LNCAP (cell line): ENCODE measurements around the gene FOXP2.

Experiments
- CTCF ChIP-seq: fragments of 450-650 bp; IDR thresholded peaks from 2 replicates; pipeline ENCODE4 v1.5.1; 2017; ENCODE audit warnings: mild to moderate bottlenecking

FOXP2 gene

DNA sequence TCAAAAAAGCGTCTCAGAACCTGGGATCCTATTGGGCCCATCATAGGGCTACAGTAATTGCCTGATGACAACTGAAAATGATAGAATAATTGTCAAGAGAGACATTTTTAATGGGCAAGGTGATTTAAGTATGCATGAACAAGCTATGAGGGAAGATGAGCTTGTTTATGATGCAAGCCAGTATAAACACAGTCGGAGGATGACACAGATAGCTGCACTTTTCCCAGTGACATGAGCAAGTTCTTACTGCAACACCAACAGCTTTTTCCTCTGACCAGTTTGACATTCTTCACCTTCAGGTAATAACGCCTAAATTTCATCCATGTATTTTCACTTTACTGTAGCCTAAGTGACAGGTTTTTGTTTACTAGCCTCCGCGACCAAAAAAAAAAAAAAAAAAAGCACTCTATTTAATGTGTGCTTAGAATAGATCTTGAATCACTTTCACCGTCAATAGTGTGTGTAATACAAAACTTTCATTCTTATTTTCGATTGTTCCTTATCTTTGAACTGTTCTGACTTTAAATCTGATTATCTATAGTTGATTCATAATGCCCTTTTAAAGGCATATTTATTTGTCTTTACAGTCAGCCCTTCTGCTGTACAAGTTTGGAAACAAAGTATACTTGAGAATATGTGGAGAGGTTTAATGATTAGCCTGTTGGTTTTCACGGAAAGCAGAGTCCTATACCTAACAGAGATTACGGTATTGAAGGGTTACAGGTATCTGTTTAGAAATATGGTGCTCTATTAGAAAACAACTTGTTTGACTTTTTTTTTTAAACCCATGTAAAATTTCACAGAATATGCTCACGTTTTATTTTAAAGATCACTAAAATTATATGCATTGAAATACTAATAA, 1.7 kb downstream of the FOXP2 start:
- no peak for TF ChIP-seq CTCF

DNA sequence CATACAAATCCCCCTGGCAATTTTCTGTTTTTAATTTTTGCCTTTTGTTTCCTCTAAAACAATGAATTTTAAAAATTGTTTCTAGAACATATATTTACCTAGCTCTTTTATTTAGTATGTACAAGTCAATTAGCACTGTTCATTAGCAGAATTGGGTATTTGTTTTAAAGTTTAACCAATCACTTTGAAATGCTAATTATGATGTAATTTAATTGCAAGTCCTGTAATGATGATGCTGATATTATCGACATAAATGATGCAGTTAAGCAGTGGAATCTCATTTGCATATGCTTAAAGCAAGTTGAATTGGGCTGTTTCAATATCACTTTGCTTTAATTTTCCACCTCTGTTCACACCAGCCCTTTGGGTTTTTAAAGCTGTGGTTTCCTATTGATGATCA, 2.7 kb downstream of the FOXP2 start:
- TF ChIP-seq CTCF = no peak

GRCh38 chr7:114418117-114418516, 3.5 kb downstream of the FOXP2 start:
- TF ChIP-seq CTCF = no peak

DNA sequence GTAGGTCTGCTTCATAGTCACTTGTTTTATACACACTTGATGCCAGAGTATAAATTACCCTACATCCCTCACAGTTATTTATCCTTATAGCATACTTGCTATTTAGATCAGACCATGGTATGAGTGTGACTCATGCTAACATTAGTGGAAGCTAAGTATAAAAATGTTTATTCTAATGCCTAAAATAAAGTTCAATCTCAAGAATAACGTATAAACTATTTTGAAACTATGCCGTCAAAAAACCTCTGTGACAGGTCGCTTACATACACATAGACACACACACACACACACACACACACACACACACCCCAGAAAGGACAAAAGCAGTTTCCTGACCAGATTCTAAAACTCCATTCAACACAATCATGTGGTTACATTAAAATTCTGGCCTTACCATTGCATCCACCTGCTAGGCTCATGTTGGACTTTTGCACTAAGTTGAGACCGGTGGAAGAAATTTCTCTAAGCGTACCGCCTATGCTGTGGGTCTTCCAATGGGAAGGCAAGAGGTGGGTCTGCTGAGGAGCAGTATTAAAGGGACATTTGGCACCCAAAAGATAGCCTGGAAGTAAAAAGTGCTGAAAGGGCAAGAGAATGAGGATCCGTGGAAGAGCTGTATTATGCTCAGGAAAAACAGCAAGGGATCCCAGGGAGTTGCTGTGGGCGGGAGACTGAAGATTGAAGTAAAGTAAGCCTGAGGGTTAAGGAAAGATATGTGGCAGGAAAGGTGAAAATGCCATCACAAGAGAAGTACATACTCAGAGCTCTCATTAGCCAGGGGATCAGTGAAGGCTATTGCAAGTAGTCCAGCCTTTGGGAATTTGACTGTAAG, 5.0 kb downstream of the FOXP2 start:
- TF ChIP-seq CTCF = no peak

GRCh38 chr7:114422507-114423501, 8.2 kb downstream of the FOXP2 start:
- peak; percentile 28 for TF ChIP-seq CTCF

DNA sequence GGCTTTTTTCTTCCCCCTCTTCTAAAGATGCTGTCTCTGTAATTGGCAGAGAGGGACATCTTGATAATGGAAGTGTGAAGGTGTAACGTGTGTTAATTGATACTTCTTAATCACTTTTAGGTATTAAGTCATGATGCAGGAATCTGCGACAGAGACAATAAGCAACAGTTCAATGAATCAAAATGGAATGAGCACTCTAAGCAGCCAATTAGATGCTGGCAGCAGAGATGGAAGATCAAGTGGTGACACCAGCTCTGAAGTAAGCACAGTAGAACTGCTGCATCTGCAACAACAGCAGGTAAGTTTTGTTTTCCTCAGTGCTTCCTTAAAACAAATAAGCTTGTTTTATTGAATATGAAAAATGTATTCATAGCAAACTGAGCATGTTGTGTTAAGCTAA, 11.8 kb downstream of the FOXP2 start:
- no peak for TF ChIP-seq CTCF

- TF ChIP-seq CTCF = peak; percentile 45; the same call in 1 of the 2 replicates
Measured at GRCh38 chr7:114426824-114427223, 12.2 kb downstream of the FOXP2 start.
